GM23338 (cell line): ENCODE data around the gene KAZN. TPM values are rescaled to one million over a fixed set of nuclear protein-coding genes. Genes with fewer than 3 reads are reported as not detected.

Experiments used
- ATAC-seq: fragments of 200-7000 bp; cut with Tn5 transposase; 3 replicates; pipeline ENCODE4 v1.9.1; 2020
- DNase-seq: peaks from one replicate; pipeline ENCODE4 v3.0.0-alpha.2; 2015; ENCODE audit warnings: low spot score
- H2AFZ ChIP-seq: fragments of 200-600 bp; sonication (generic); 2 replicates; pipeline ENCODE4 v1.8.0; 2016; ENCODE audit warnings: antibody characterized with exemption, mild to moderate bottlenecking, moderate library complexity
- H3F3A ChIP-seq: fragments of 200-600 bp; sonication (generic); replicated peaks from 2 replicates; pipeline ENCODE4 v1.8.0; 2017; ENCODE audit warnings: antibody characterized with exemption, mixed run types, low read depth
- H3K27ac ChIP-seq: fragments of 200-600 bp; sonication (generic); 2 replicates; pipeline ENCODE4 v1.6.1; 2016; ENCODE audit warnings: low read depth
- H3K27me3 ChIP-seq: fragments of 200-600 bp; sonication (generic); 2 replicates; pipeline ENCODE4 v1.8.0; 2016; ENCODE audit warnings: mild to moderate bottlenecking, mixed run types, moderate library complexity; ENCODE audit not compliant: insufficient read depth
- H3K36me3 ChIP-seq: fragments of 200-600 bp; sonication (generic); 2 replicates; pipeline ENCODE4 v1.8.0; 2016; ENCODE audit warnings: mild to moderate bottlenecking; ENCODE audit not compliant: insufficient read depth
- H3K4me1 ChIP-seq: fragments of 200-600 bp; sonication (generic); 2 replicates; pipeline ENCODE4 v1.8.0; 2016; ENCODE audit warnings: mild to moderate bottlenecking, moderate library complexity; ENCODE audit not compliant: insufficient read depth
- H3K4me2 ChIP-seq: fragments of 200-600 bp; sonication (generic); 2 replicates; pipeline ENCODE4 v1.7.1; 2017; ENCODE audit warnings: mixed run types
- H3K4me3 ChIP-seq: fragments of 200-600 bp; sonication (generic); 2 replicates; pipeline ENCODE4 v1.6.1; 2016; ENCODE audit warnings: mixed run types
- H3K79me2 ChIP-seq: fragments of 200-600 bp; sonication (generic); replicated peaks from 2 replicates; pipeline ENCODE4 v1.8.0; 2017; ENCODE audit warnings: mild to moderate bottlenecking; ENCODE audit not compliant: insufficient read depth
- H3K9me2 ChIP-seq: fragments of 200-600 bp; sonication (generic); 2 replicates; pipeline ENCODE4 v1.8.0; 2017; ENCODE audit not compliant: insufficient read depth
- H4K20me1 ChIP-seq: fragments of 200-600 bp; sonication (generic); replicated peaks from 2 replicates; pipeline ENCODE4 v1.8.0; 2017; ENCODE audit warnings: mild to moderate bottlenecking; ENCODE audit not compliant: insufficient read depth
- H3K27ac Mint-ChIP-seq: 2 replicates; pipeline ENCODE4 v1.8.0; 2020; ENCODE audit warnings: inconsistent platforms, mild to moderate bottlenecking, moderate library complexity, mixed read lengths
- H3K27me3 Mint-ChIP-seq: 3 replicates; pipeline ENCODE4 v1.8.0; 2022; ENCODE audit warnings: low read depth, mild to moderate bottlenecking, moderate library complexity, mixed read lengths, inconsistent platforms; ENCODE audit not compliant: insufficient read depth, poor library complexity
- H3K36me3 Mint-ChIP-seq: 3 replicates; pipeline ENCODE4 v1.8.0; 2021; ENCODE audit warnings: low read depth, mild to moderate bottlenecking, inconsistent platforms, moderate library complexity, mixed read lengths
- H3K4me1 Mint-ChIP-seq: 3 replicates; pipeline ENCODE4 v1.8.0; 2020; ENCODE audit warnings: mild to moderate bottlenecking, inconsistent platforms, mixed read lengths
- H3K4me3 Mint-ChIP-seq: 3 replicates; pipeline ENCODE4 v1.8.0; 2021; ENCODE audit warnings: moderate library complexity, mild to moderate bottlenecking, inconsistent platforms, mixed read lengths
- H3K9me3 Mint-ChIP-seq: 3 replicates; pipeline ENCODE4 v1.8.0; 2020; ENCODE audit warnings: moderate library complexity, mild to moderate bottlenecking, inconsistent platforms, mixed read lengths
- CREB1 ChIP-seq: fragments of 250-450 bp; sonication (Bioruptor Pico); IDR thresholded peaks from 2 replicates; pipeline ENCODE4 v1.5.0; 2020; ENCODE audit warnings: low read depth, mild to moderate bottlenecking, moderate library complexity
- CTCF ChIP-seq, 2 experiments: fragments of 200-600 bp in 1 of 2; sonication (generic) in 1 of 2; conservative IDR thresholded peaks; 2 replicates each; pipeline versions ENCODE4 v1.5.1 to v1.6.1; 2016 to 2017; ENCODE audit warnings: antibody characterized with exemption in 2 of 2, low read depth in 2 of 2, mild to moderate bottlenecking in 2 of 2, moderate library complexity in 1 of 2
- ETS1 ChIP-seq: IDR thresholded peaks from 2 replicates; pipeline ENCODE4 v1.6.1; 2016; ENCODE audit warnings: antibody characterized with exemption
- EZH2 ChIP-seq: fragments of 200-600 bp; sonication (generic); IDR thresholded peaks from one replicate; pipeline ENCODE4 v1.8.0; 2017; ENCODE audit warnings: antibody characterized with exemption, mild to moderate bottlenecking, low read depth; ENCODE audit not compliant: unreplicated experiment
- EZH2phosphoT487 ChIP-seq: fragments of 200-600 bp; sonication (generic); IDR thresholded peaks from one replicate; pipeline ENCODE4 v1.8.1; 2018; ENCODE audit warnings: antibody characterized with exemption; ENCODE audit not compliant: unreplicated experiment
- JUNB ChIP-seq: IDR thresholded peaks from one replicate; pipeline ENCODE4 v1.6.1; 2016; ENCODE audit warnings: antibody characterized with exemption; ENCODE audit not compliant: unreplicated experiment
- NANOG ChIP-seq: IDR thresholded peaks from 2 replicates; pipeline ENCODE4 v1.6.1; 2016; ENCODE audit warnings: antibody characterized with exemption, borderline replicate concordance
- POLR2AphosphoS5 ChIP-seq: IDR thresholded peaks from 2 replicates; pipeline ENCODE4 v1.6.1; 2016; ENCODE audit warnings: antibody characterized with exemption, low read depth
- REST ChIP-seq: IDR thresholded peaks from one replicate; pipeline ENCODE4 v1.6.1; 2018; ENCODE audit warnings: antibody characterized with exemption; ENCODE audit not compliant: unreplicated experiment
- STAT1 ChIP-seq: IDR thresholded peaks from one replicate; pipeline ENCODE4 v1.6.1; 2016; ENCODE audit warnings: antibody characterized with exemption; ENCODE audit not compliant: unreplicated experiment
- ZNF462 ChIP-seq: fragments of 250-450 bp; sonication (Bioruptor Pico); IDR thresholded peaks from 2 replicates; pipeline ENCODE4 v1.5.0; 2020; ENCODE audit warnings: mild to moderate bottlenecking, moderate library complexity
- polyA plus RNA-seq: library from polyadenylated mRNA; unstranded; fragments of >200 nt; fragmentation: Nextera tagmentation; extraction: Ambion mirVana; gene quantifications from 2 replicates; pipeline ENCODE4 v1.2.1, GENCODE V29; 2016
- total RNA-seq: library from RNA; depleted of rRNA; stranded (reverse); fragments of >200 nt; shearing (Covaris generic); gene quantifications from 2 replicates; pipeline ENCODE4 v1.2.3, GENCODE V29; 2014

Gene KAZN
- total and polyA plus RNA-seq, 2 experiments from 2014 or later: 9.9 to 15.0 TPM

GRCh38 chr1:14681182-14681581 lies 82.7 kb downstream of the KAZN start (continued):
- no peak for TF ChIP-seq ZNF462 (CRISPR knock-in tag)
- no peak for TF ChIP-seq NANOG

- TF ChIP-seq REST (no peak), POLR2AphosphoS5 (no peak), CREB1 (CRISPR knock-in tag) (no peak), EZH2phosphoT487 (no peak), EZH2 (no peak), ETS1 (no peak), CTCF (conservative IDR thresholded peaks at IDR 0.05; ENCODE audit: low read depth in 2 of 2) (no peak), STAT1 (no peak), JUNB (no peak)
- Histone ChIP-seq H3F3A (no peaks in the 10 kb centered on the region), H4K20me1 (no peaks in the 10 kb centered on the region; the same call in 1 of the 2 replicates), H3K9me2 (no peaks in the 10 kb centered on the region), H2AFZ (no peak overlapping the region), H3K4me1 (peaks cover 20% of the 10 kb centered on the region), H3K4me3 (no peak overlapping the region), H3K27ac (no peak overlapping the region), H3K4me2 (no peak overlapping the region), H3K79me2 (peaks cover 29% of the 10 kb centered on the region), H3K27me3 (no peaks in the 10 kb centered on the region), H3K36me3 (no peaks in the 10 kb centered on the region)
- no peak overlapping the region for H3K27ac Mint-ChIP-seq
- no peaks in the 10 kb centered on the region for H3K36me3 Mint-ChIP-seq
- no peak overlapping the region for H3K4me3 Mint-ChIP-seq
- H3K4me1 Mint-ChIP-seq: peaks cover 22% of the 10 kb centered on the region
- no peak for DNase-seq
- peaks cover 3% of the 10 kb centered on the region; the same call in 2 of the 3 replicates for H3K9me3 Mint-ChIP-seq
- peaks cover 2% of the 10 kb centered on the region for H3K27me3 Mint-ChIP-seq
- no peak for ATAC-seq
Observed at GRCh38 chr1:14682941-14683621, 84.6 kb downstream of the KAZN start.
